Progenitor cell of endocrine pancreas (in vitro differentiated cells): Measurements from ENCODE around the gene LCOR. TPM values are rescaled to one million over a fixed set of nuclear protein-coding genes. Genes with fewer than 3 reads are reported as not detected.

ENCODE experiments used
- DNase-seq: peaks from one replicate; pipeline ENCODE4 v3.0.0; 2021; ENCODE audit warnings: low spot score; ENCODE audit not compliant: unreplicated experiment
- H3K27ac Mint-ChIP-seq: 2 replicates; pipeline ENCODE4 v1.8.0; 2021; ENCODE audit warnings: mild to moderate bottlenecking, moderate library complexity, mixed read lengths
- H3K27me3 Mint-ChIP-seq: 2 replicates; pipeline ENCODE4 v1.8.0; 2021; ENCODE audit warnings: mixed read lengths
- H3K36me3 Mint-ChIP-seq: 2 replicates; pipeline ENCODE4 v1.8.0; 2022; ENCODE audit warnings: mixed read lengths; ENCODE audit not compliant: insufficient read depth
- H3K4me1 Mint-ChIP-seq: 2 replicates; pipeline ENCODE4 v1.8.0; 2021; ENCODE audit warnings: low read depth, mixed read lengths
- H3K4me3 Mint-ChIP-seq: 2 replicates; pipeline ENCODE4 v1.8.0; 2021; ENCODE audit warnings: low read depth, mild to moderate bottlenecking, moderate library complexity, mixed read lengths
- H3K9me3 Mint-ChIP-seq: 2 replicates; pipeline ENCODE4 v1.8.0; 2021; ENCODE audit warnings: low read depth, mixed read lengths
- CTCF ChIP-seq: fragments of 200-600 bp; sonication (generic); IDR thresholded peaks from one replicate; pipeline ENCODE4 v1.5.0; 2021; ENCODE audit warnings: antibody characterized with exemption, mild to moderate bottlenecking; ENCODE audit not compliant: unreplicated experiment
- total RNA-seq: library from RNA; stranded (reverse); gene quantifications from 2 replicates; pipeline ENCODE4 v1.2.1, GENCODE V29; 2021

The LCOR gene
- total RNA-seq, 1 donor from 2014 or later: 88.6 TPM

GRCh38 chr10:96904648-96905047, 72.5 kb downstream of the LCOR start:
- Mint-ChIP-seq H3K4me1 (peaks cover 43% of the 10 kb centered on the region), H3K36me3 (peaks cover 20% of the 10 kb centered on the region), H3K4me3 (no peak overlapping the region), H3K27me3 (no peaks in the 10 kb centered on the region), H3K9me3 (peaks cover 3% of the 10 kb centered on the region), H3K27ac (no peak overlapping the region)
- no peak for TF ChIP-seq CTCF
- DNase-seq: no peak

- TF ChIP-seq CTCF: no peak
- no peak for DNase-seq
- Mint-ChIP-seq H3K27me3 (no peaks in the 10 kb centered on the region), H3K4me3 (peak overlapping the region; percentile 35), H3K9me3 (peaks cover 3% of the 10 kb centered on the region), H3K36me3 (peaks cover 19% of the 10 kb centered on the region), H3K27ac (peak overlapping the region; percentile 19), H3K4me1 (peaks cover 44% of the 10 kb centered on the region)
Measured at GRCh38 chr10:96906864-96907263, 74.8 kb downstream of the LCOR start.

GRCh38 chr10:96910488-96911395, 78.6 kb downstream of the LCOR start:
- Mint-ChIP-seq H3K27ac (no peak overlapping the region), H3K9me3 (no peaks in the 10 kb centered on the region)
- TF ChIP-seq CTCF: peak; percentile 64

GRCh38 chr10:96912405-96912804, 80.3 kb downstream of the LCOR start:
- Mint-ChIP-seq H3K4me3 (no peak overlapping the region), H3K4me1 (peaks cover 7% of the 10 kb centered on the region), H3K27me3 (no peaks in the 10 kb centered on the region), H3K9me3 (no peaks in the 10 kb centered on the region), H3K27ac (no peak overlapping the region), H3K36me3 (peaks cover 32% of the 10 kb centered on the region)
- DNase-seq: no peak
- TF ChIP-seq CTCF: no peak

More at GRCh38 chr10:96910488-96911395, 78.6 kb downstream of the LCOR start:
- peaks cover 15% of the 10 kb centered on the region for H3K4me1 Mint-ChIP-seq
- H3K27me3 Mint-ChIP-seq: no peaks in the 10 kb centered on the region
- H3K4me3 Mint-ChIP-seq: no peak overlapping the region
- peaks cover 30% of the 10 kb centered on the region for H3K36me3 Mint-ChIP-seq
- DNase-seq: no peak

GRCh38 chr10:96913906-96914305, 81.8 kb downstream of the LCOR start:
- H3K4me3 Mint-ChIP-seq: no peak overlapping the region

More at GRCh38 chr10:96913906-96914305, 81.8 kb downstream of the LCOR start:
- Mint-ChIP-seq H3K9me3 (no peaks in the 10 kb centered on the region), H3K4me1 (peaks cover 10% of the 10 kb centered on the region), H3K27me3 (no peaks in the 10 kb centered on the region), H3K27ac (peak overlapping the region; percentile 30), H3K36me3 (peaks cover 29% of the 10 kb centered on the region)
- TF ChIP-seq CTCF: no peak
- DNase-seq: no peak
